SK-N-MC (cell line): ENCODE data around the gene ZMYND10.

Experiments used
- EZH2 ChIP-seq: fragments of 200-600 bp; sonication (generic); IDR thresholded peaks from one replicate; pipeline ENCODE4 v1.6.1; 2017; ENCODE audit warnings: antibody characterized with exemption
- FOXP2 ChIP-seq: optimal IDR thresholded peaks from 2 replicates; pipeline ENCODE3; 2011; ENCODE audit warnings: mild to moderate bottlenecking, moderate library complexity; ENCODE audit not compliant: insufficient read depth; ENCODE audit errors: extremely low read length, control extremely low read depth
- POLR2AphosphoS5 ChIP-seq: IDR thresholded peaks from 2 replicates; pipeline ENCODE4 v1.6.1; 2012; ENCODE audit warnings: mild to moderate bottlenecking, low read depth, low read length, borderline replicate concordance

- TF ChIP-seq EZH2, result no peak
- no peak for TF ChIP-seq POLR2AphosphoS5
- no peak for TF ChIP-seq FOXP2
These were observed 33.2 kb upstream of the ZMYND10 start for GRCh38 chr3:50378757-50379156.
